ENCODE measurements around the gene PCNP. TPM values are rescaled to one million over a fixed set of nuclear protein-coding genes. Genes with fewer than 3 reads are reported as not detected.
"Not testable (repeated sequence)": the region's sequence is repeated elsewhere in the genome, so short reads cannot be mapped to it uniquely, and the experiment has no call there.

Gene PCNP
- total and polyA plus RNA-seq, 7 donors, result 72.4 to 178 (median 146) TPM

DNA sequence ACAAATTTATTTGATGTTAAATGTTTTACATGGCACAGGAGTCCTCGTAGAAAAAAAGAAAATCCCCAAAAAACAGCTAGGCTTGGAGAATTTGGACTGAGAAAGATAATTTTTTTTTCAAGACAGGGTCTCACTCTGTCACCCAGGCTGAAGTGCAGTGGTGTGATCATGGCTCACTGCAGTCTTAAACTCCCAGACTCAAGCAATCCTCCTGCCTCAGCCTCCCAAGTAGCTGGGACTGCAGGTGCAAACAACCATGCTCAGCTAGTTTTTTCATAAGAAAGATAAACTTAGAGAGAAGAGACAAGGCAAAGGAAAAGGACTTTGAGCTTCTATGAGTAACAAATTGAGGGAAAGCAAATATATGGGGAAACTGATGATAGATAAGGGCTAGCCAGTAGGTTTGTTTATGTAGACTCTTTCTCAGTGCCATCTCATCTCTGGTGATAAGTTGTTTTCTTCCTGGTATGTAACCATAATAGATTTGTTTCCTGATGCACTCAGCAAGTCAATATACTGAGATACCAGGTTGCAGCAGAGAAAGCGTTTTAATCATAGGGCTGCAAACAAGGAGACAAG, 25.4 kb upstream of the PCNP start:
- Histone ChIP-seq H3K4me1 (no peaks in the 10 kb centered on the region), H3K9me3 (no peaks in the 10 kb centered on the region), H3K27me3 (no peaks in the 10 kb centered on the region), H3K36me3 (no peaks in the 10 kb centered on the region), H3K27ac (no peak overlapping the region), H3K4me3 (no peak overlapping the region)
- 72% methylated on average over 2 of the region's 2 CpGs for WGBS, 2 donors
- no peak for DNase-seq
- TF ChIP-seq POLR2A (IDR thresholded peaks at IDR 0.05) (no peak), POLR2AphosphoS5 (IDR thresholded peaks at IDR 0.05) (no peak), EP300 (IDR thresholded peaks at IDR 0.05) (no peak)
- TF ChIP-seq, protein P1, sequence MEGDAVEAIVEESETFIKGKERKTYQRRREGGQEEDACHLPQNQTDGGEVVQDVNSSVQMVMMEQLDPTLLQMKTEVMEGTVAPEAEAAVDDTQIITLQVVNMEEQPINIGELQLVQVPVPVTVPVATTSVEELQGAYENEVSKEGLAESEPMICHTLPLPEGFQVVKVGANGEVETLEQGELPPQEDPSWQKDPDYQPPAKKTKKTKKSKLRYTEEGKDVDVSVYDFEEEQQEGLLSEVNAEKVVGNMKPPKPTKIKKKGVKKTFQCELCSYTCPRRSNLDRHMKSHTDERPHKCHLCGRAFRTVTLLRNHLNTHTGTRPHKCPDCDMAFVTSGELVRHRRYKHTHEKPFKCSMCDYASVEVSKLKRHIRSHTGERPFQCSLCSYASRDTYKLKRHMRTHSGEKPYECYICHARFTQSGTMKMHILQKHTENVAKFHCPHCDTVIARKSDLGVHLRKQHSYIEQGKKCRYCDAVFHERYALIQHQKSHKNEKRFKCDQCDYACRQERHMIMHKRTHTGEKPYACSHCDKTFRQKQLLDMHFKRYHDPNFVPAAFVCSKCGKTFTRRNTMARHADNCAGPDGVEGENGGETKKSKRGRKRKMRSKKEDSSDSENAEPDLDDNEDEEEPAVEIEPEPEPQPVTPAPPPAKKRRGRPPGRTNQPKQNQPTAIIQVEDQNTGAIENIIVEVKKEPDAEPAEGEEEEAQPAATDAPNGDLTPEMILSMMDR (IDR thresholded peaks at IDR 0.05), result no peak
- intact Hi-C loops (cut with DNase I), result no loop called here

DNA sequence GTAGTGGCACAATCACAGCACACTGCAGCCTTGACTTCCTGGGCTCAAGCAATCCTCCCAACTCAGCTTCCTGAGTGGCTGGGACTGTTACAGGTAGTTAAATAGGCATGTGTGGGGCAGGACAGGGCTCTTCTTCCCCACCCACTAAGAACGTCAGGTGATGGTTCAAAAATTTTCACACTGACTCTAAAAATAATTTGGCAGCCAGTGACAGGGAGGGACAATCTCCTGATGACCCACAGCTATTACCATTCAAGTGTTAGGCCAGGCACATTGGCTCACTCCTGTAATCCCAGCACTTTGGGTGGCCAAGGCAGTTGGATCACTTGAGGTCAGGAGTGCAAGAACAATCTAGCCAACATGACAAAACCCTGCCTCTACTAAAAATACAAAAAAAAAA, 24.5 kb upstream of the PCNP start:
- Histone ChIP-seq H3K36me3 (no peaks in the 10 kb centered on the region), H3K27ac (no peak overlapping the region), H3K4me3 (no peak overlapping the region), H3K4me1 (no peaks in the 10 kb centered on the region), H3K9me3 (no peaks in the 10 kb centered on the region), H3K27me3 (no peaks in the 10 kb centered on the region)
- WGBS, 2 donors, result 62 to 76% methylated on average over 1 of the region's 1 CpG
- intact Hi-C loops (cut with DNase I), result no loop called here
- TF ChIP-seq POLR2A (IDR thresholded peaks at IDR 0.05) (no peak), POLR2AphosphoS5 (IDR thresholded peaks at IDR 0.05) (no peak), EP300 (IDR thresholded peaks at IDR 0.05) (no peak)
- TF ChIP-seq, protein P1 (IDR thresholded peaks at IDR 0.05), result no peak
- no peak for DNase-seq

DNA sequence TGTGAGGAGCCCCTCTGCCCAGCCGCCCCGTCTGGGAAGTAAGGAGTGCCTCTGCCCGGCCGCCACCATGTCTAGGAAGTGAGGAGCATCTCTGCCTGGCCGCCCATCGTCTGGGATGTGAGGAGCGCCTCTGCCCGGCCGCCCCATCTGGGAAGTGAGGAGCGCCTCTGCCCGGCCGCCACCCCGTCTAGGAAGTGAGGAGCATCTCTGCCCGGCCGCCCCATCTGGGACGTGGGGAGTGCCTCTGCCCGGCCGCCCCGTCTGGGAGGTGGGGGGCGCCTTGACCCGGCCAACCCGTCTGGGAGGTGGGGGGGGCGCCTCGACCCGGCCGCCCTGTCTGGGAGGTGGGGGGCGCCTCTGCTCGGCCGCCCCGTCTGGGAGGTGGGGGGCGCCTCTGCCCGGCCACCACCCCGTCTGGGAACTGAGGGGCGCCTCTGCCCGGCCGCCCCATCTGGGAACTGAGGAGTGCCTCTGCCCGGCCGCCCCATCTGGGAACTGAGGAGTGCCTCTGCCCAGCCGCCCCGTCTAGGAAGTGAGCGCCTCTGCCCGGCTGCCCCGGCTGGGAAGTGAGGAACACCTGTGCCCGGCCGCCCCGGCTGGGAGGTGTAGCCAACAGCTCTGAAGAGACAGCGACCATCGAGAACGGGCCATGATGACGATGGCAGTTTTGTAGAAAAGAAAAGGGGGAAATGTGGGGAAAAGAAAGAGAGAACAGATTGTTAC, 22.5 kb upstream of the PCNP start:
- DNase-seq; H3K4me3 ChIP-seq; H3K27ac ChIP-seq; H3K4me1 ChIP-seq; H3K9me3 ChIP-seq; intact Hi-C loops (cut with DNase I); H3K36me3 ChIP-seq: not testable (repeated sequence)
- peaks cover 0 to 12% (median 0%) of the 10 kb centered on the region in 3 donors for H3K27me3 ChIP-seq
- WGBS, 2 donors, result 95 to 98% methylated on average over 50 of the region's 50 CpGs

DNA sequence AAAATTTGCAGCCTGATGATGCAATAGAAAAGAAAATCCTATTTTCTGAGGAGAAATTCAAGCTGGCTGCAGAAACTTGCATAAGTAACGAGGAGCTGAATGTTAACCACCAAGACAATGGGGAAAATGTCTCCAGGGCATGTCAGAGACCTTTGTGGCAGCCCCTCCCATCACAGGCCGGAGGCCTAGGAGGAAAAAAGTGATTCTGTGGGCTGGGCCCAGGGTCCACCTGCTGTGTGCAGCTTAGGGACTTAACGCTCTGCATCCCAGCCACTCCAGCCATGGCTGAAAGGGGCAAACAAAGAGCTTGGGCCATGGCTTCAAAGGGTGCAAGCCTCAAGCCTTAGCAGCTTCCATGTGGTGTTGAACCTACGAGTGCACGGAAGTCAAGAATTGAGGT, 20.6 kb upstream of the PCNP start:
- H3K4me1 ChIP-seq; H3K27ac ChIP-seq; H3K36me3 ChIP-seq; H3K9me3 ChIP-seq; DNase-seq; intact Hi-C loops (cut with DNase I); H3K4me3 ChIP-seq: not testable (repeated sequence)
- WGBS, 2 donors, result 84 to 92% methylated on average over 5 of the region's 5 CpGs
- peaks cover 0 to 27% (median 0%) of the 10 kb centered on the region in 3 donors for H3K27me3 ChIP-seq

DNA sequence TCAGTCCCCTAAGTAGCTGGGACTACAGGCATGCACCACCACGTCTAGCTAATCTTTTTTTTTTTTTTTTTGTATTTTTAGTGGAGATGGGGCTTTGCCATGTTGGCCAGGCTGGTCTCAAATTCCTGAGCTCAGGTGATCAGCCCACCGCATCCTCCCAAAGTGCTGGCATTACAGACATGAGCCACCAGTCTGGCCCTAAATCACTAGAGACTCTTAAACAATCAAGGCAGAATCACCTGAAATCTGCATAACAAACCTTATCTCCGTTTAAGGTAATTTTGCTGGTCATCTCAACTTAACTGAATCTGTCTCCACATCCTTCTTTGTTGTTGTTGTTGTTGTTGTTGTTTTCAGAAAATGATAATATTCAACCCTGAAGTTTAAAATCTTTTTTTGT, 17.9 kb upstream of the PCNP start:
- H3K27me3 ChIP-seq, result peaks cover 0 to 42% (median 0%) of the 10 kb centered on the region in 3 donors
- no peaks in the 10 kb centered on the region for H3K9me3 ChIP-seq
- H3K36me3 ChIP-seq, result no peaks in the 10 kb centered on the region
- TF ChIP-seq EP300 (IDR thresholded peaks at IDR 0.05), result no peak
- TF ChIP-seq POLR2AphosphoS5 (IDR thresholded peaks at IDR 0.05), result no peak
- TF ChIP-seq, protein P1 (IDR thresholded peaks at IDR 0.05), result no peak
- TF ChIP-seq POLR2A (IDR thresholded peaks at IDR 0.05), result no peak
- DNase-seq, result no peak
- WGBS, 2 donors, result 52 to 70% methylated on average over 3 of the region's 3 CpGs
- no peak overlapping the region for H3K4me3 ChIP-seq
- H3K27ac ChIP-seq, result no peak overlapping the region
- no peaks in the 10 kb centered on the region for H3K4me1 ChIP-seq
- intact Hi-C loops (cut with DNase I), result no loop called here

Measured in sigmoid colon (tissue), 7 donors.